ENCODE results near the gene PEF1. TPM values are rescaled to one million over a fixed set of nuclear protein-coding genes. Genes with fewer than 3 reads are reported as not detected.

PEF1 gene
- total and polyA plus RNA-seq, 2 donors (not counting 3 experiments of a cell fraction or from before 2014, with no cell fraction given) = 73.3 to 161 TPM

DNA sequence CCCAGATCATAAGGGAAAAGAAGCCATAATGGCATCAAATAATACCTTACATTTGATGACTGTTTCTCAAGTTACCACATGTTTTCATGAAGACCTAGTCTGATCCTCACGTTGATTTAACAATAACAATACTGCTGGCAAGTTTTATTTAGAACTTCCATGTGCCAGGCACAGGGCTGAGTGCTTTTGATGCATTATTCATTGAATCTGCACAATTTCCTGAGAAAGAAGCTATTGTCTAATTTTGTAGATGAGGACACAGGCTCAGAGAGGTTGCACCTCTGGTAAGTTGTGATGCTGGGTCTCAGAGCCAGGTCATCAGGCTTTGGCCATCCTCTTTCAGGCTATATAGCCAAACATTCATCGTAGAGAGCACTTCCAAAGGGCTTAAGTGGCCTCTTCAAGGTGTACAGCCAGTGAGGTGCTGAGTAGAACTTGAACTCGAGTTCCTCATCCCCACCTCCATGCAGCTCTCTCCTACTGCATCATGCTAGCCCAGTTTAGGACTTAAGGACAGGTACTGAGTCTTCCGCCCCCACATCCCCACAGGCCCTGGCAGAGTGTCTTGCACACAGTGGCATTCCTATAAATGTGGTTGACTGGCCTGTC, 8.3 kb upstream of the PEF1 start:
- dilution Hi-C loops (cut with MboI; ENCODE audit: extremely low pct_ligation_motif_present, low sequenced_read_pairs) (no loop called here), intact Hi-C loops (cut with micrococcal nuclease) (no loop called here)
- ChIA-PET POLR2A (no interaction called here), CTCF (interaction anchor here (1.2 kb wide), 1 partner anchor 92 kb away, joined by 3 read pairs; no protein-coding TSS in a partner anchor)
- H3K9ac ChIP-seq (replicated peaks; ENCODE audit: extremely low read depth, insufficient read depth, low read length) = no peak overlapping the region
- H3K27me3 ChIP-seq (ENCODE audit: control insufficient read depth in 2 of 2, insufficient read depth in 2 of 2, low read length in 2 of 2) = no peaks in the 10 kb centered on the region
- no peak for TF ChIP-seq EZH2 (IDR thresholded peaks at IDR 0.05; ENCODE audit: borderline replicate concordance, low read depth, low read length, severe bottlenecking)
- no peak for TF ChIP-seq POLR2AphosphoS5 (IDR thresholded peaks at IDR 0.05; ENCODE audit: insufficient read depth, low read depth, low read length)
- TF ChIP-seq, protein P1, sequence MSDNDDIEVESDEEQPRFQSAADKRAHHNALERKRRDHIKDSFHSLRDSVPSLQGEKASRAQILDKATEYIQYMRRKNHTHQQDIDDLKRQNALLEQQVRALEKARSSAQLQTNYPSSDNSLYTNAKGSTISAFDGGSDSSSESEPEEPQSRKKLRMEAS (IDR thresholded peaks at IDR 0.05; ENCODE audit: insufficient read depth, insufficient read length) = no peak
- TF ChIP-seq JUN (IDR thresholded peaks at IDR 0.05; ENCODE audit: borderline replicate concordance, insufficient read depth, insufficient read length, low read depth) = no peak
- no peak for TF ChIP-seq MYC (IDR thresholded peaks at IDR 0.05; ENCODE audit: low read depth, low read length)
- TF ChIP-seq, protein P2, sequence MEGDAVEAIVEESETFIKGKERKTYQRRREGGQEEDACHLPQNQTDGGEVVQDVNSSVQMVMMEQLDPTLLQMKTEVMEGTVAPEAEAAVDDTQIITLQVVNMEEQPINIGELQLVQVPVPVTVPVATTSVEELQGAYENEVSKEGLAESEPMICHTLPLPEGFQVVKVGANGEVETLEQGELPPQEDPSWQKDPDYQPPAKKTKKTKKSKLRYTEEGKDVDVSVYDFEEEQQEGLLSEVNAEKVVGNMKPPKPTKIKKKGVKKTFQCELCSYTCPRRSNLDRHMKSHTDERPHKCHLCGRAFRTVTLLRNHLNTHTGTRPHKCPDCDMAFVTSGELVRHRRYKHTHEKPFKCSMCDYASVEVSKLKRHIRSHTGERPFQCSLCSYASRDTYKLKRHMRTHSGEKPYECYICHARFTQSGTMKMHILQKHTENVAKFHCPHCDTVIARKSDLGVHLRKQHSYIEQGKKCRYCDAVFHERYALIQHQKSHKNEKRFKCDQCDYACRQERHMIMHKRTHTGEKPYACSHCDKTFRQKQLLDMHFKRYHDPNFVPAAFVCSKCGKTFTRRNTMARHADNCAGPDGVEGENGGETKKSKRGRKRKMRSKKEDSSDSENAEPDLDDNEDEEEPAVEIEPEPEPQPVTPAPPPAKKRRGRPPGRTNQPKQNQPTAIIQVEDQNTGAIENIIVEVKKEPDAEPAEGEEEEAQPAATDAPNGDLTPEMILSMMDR (IDR thresholded peaks at IDR 0.05; ENCODE audit: extremely low read depth in 1 of 2, insufficient read depth in 1 of 2, low read depth in 1 of 2, low read length in 2 of 2) = no peak
- H3K4me2 ChIP-seq (ENCODE audit: insufficient read depth, low read length) = no peak overlapping the region
- no peaks in the 10 kb centered on the region for H3K36me3 ChIP-seq (ENCODE audit: control insufficient read depth in 2 of 2, extremely low read depth in 1 of 2, insufficient read depth in 2 of 2, low read length in 2 of 2)
- H3K27ac ChIP-seq (ENCODE audit: insufficient read depth, low read depth, low read length) = no peak overlapping the region
- no peaks in the 10 kb centered on the region for H3K79me2 ChIP-seq (ENCODE audit: control insufficient read depth, insufficient read depth, low read length)
- DNase-seq (ENCODE audit: low read depth, low spot score) (no peak), FAIRE-seq (no peak)
- BruUV-seq (replicated peaks) = no TSS peak
- no peak overlapping the region for H3K4me3 ChIP-seq (replicated peaks in 1 of 3; ENCODE audit: insufficient read depth in 1 of 3, low read depth in 1 of 3, low read length in 3 of 3)
- no peaks in the 10 kb centered on the region for H4K20me1 ChIP-seq (replicated peaks; ENCODE audit: control insufficient read depth, extremely low read depth, insufficient read depth, low read length)
- no peaks in the 10 kb centered on the region for H3K9me1 ChIP-seq (replicated peaks; ENCODE audit: control insufficient read depth, extremely low read depth, insufficient read depth, low read length)
- H3K4me1 ChIP-seq (ENCODE audit: control insufficient read depth, extremely low read depth, insufficient read depth, low read length) = no peaks in the 10 kb centered on the region
- H3K9me3 ChIP-seq (replicated peaks; ENCODE audit: control insufficient read depth, insufficient read depth, low read length) = no peaks in the 10 kb centered on the region
- H2AFZ ChIP-seq (ENCODE audit: low read depth, low read length) = no peak overlapping the region
